Medulla oblongata (tissue), 1 donor: ENCODE data around the gene TMEM94.
A peak's percentile ranks its signal among the peaks of the same experiment; 100 is the strongest.

Source experiments
- DNase-seq: peaks from one replicate; pipeline ENCODE4 v3.0.0-alpha.2; 2015; ENCODE audit errors: extremely low spot score

The TMEM94 gene

DNA sequence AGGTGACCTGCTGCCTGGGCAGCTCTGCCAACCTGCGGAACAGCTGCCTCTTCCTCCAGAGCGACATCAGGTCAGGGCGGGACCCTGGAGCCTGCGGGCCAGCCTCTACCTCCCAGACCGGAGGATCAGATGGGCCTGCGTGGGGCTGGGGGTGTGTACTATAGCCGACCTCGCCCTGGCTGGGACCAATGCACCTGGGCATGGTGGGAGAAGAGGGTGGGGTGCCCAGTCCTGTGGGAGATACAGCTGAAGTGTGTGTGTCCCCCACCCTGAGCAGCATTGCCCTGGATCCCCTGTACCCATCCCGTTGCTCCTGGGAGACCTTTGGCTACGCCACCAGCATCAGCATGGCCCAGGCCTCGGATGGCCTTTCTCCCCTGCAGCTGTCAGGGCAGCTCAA lies 39.6 kb downstream of the TMEM94 start:
- DNase-seq, result no peak

GRCh38 chr17:75498039-75498725 lies 41.7 kb downstream of the TMEM94 start:
- no peak for DNase-seq

DNA sequence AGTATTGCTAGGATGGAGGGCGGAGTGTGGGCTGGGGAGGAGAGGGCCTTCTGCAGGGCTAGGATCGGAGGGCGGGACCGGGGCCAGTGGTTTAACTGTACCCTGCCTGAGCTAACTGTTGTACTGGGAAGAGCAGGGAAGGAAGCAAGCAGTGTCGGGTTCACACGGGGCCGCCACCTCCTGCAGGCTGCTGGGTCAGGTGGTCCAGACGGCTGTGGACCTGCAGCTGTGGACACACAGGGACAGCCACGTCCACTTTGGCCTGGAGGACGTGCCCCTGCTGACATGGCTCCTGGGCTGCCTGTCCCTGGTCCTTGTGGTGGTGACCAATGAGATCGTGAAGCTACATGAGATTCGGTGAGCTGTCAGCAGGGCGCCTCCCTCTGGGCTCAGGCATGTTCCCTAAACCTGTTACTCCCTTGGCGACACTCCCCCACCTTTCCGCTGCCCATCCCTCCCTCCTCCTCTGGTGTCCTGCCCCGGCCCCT lies 42.3 kb downstream of the TMEM94 start:
- DNase-seq, result no peak

- DNase-seq, result no peak
Observed at GRCh38 chr17:75499313-75500022, 43.0 kb downstream of the TMEM94 start.

DNA sequence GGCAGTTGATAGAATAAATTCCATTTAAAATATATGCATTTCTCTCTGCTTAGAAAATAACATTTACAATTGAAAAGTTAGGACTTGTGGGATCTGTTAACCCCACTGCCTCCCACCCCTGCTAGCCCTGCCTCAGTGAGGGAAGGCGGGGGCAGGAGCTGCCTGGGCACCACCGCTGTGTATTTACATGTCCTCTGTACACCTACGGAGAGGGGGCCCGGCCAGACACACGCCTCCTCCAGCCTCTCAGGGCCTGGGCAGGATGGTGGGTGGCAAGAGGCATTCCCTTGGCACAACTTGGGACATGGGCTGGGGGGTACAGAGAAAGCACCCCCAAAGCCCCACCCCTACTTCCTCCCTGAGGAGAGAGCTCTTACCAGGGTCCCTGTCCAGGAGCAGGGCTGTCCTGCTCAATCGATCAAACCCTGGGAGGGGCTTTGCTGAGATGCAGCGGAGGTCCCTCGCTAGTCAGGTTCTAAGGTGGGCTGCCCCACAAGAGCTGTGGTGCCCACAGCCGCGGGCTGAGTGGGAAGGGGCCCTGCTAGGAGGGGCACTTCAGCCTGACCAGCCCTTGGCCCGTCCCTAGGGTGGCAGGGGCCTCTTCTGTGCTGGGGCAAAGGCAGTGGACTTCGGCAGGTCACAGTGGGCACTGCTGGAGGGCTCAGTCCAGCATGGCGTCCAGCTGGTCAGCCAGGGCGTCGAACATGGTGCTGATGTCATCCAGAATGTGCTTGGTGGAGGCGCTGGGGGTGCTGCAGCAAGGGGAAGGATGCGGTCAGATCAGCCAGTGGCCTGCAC lies 44.2 kb downstream of the TMEM94 start:
- DNase-seq, result no peak

DNA sequence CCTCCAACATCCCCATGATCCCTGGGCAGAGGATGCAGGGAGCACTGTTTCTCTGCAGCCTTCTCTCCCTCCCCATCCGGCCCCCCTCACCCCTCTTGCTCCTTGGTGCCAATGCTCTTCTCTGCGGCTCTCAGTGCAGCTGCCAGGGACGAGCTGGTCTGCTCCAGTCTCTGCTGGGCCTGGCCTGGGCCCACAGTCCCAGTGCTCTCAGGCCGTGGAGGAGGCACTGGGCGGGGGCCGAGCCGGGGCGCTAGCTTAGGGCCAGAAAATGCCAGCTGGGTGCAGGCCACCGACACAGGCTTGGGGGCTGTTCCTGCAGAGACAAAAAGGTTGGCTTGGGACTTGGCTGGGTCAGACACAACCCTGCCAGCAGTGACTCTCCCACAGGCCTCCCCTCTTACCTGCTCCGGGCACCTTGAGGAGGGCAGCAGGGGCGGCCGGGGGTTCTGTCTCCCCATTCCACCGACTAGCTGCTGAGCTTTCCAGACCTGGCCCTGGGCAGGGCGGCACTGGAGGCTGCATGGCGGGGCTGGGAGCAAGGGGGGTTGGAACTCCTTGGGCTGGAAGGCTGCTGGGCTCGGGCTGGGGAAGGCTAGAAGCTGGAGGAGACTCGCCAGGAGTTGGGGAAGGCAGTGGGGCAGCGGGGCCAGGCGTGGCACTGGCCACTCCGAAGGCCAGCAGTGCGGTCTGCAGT lies 45.1 kb downstream of the TMEM94 start:
- peak; percentile 94 for DNase-seq

GRCh38 chr17:75502072-75502720 lies 45.8 kb downstream of the TMEM94 start:
- no peak for DNase-seq

GRCh38 chr17:75502721-75503329 lies 46.4 kb downstream of the TMEM94 start:
- no peak for DNase-seq

DNA sequence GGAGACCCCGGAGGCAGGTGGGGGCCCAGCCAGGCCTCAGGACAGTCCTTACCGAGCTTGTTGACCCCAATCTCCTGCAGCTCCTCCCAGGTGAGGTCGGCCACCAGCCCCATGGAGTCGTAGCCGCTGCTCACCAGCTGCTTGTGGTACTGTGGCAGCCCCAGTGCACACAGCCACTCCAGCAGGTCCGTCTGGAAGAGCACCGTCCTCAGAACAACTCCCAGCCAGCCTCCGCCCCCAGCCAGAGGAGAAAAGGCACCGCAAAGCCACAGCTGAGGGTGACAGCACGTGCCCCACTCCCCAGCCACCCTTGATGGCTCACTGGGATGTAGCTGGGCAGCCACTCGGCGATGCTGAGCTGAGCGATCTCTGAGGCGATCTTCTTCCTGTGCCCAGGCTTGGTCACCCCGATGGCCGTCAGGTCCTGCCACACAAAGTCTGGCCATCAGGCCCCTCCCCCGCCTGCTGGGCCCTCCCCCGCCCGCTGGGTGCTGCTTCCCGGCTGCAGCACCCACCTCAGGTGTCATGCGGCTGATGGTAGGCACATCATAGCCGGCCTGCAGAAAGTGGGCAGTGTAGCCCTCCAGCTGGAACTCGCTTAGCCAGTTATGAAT lies 47.0 kb downstream of the TMEM94 start:
- DNase-seq, result no peak

- no peak for DNase-seq
Observed at GRCh38 chr17:75503976-75504346, 47.5 kb downstream of the TMEM94 start.

DNA sequence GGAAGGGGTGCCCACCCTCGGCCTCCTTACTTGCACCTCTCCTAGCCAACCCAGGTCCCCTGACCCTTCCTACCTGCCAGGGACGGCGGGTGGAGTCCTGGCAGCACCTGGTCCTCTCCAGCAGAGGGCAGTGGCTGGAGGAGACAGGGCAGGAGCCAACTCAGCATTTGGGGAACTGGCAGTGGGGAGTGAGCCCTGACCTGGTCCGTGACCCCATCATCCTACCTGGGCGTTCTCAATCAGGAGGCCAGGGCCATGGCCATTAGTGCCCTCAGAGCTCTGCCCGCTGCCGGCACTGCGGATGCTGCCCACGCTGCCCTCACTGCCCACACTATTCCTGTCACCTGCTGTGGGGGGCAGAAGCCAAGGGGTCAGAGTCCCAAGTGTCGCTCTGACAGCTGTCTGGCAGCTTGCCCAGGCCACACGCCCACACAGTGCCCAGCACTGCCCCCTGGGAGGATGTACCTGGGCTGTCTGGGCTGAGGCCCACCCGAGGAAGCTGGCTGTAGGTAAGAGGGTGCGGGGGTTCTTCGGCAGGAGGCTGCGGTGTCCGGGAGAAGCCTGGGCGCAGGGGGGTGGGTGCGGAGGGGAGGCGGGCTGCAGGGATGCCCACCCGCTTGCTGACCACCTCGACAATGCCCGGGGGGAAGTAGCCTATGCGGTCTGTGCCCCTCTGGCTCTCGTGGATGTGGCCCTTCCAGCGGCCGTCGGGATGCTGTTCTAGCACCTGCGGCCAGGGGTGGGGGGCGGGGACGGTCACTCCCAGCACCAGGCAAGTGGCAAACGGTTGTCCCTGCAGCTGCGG lies 48.1 kb downstream of the TMEM94 start:
- no peak for DNase-seq

GRCh38 chr17:75505152-75505409 lies 48.6 kb downstream of the TMEM94 start:
- no peak for DNase-seq

DNA sequence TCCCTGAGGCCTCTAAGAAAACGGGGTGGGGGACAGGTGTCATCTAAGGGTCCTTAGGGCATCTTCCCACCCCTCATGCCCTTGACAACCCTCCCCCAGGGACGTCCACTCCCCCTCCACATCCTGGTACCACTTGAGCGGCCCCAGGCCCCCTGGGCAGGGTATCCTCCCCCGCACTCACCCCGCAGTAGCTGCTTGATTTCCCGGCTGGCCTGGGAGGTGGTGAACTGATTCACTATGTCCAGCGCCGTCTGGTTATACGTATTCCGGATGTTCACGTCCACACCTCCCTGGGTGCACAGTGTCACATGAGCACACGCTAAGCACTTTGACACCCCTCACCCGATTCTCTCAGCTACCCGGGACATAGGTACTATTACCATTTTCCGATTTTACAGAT lies 49.2 kb downstream of the TMEM94 start:
- no peak for DNase-seq

GRCh38 chr17:75506134-75506533 lies 49.7 kb downstream of the TMEM94 start:
- DNase-seq, result no peak

DNA sequence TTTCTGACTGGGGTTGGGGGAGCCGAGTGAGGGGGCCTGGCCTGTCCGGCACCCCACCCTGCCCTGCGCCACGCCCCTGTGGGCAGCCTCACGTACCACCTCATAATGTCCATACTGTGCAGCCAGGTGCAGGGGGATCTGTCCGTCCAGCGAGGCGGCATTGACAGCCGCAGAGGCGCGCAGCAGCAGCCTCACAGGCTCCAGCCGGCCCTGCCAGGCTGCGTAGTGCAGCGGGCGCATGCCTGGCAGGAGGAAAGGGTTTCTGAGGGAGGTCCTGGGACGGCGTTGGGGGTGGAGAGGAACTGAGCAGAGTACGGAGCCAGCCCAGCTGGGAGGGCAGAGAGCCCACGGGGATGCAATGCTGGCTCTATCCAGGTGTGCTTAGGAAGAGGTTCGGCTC lies 50.5 kb downstream of the TMEM94 start:
- no peak for DNase-seq

DNA sequence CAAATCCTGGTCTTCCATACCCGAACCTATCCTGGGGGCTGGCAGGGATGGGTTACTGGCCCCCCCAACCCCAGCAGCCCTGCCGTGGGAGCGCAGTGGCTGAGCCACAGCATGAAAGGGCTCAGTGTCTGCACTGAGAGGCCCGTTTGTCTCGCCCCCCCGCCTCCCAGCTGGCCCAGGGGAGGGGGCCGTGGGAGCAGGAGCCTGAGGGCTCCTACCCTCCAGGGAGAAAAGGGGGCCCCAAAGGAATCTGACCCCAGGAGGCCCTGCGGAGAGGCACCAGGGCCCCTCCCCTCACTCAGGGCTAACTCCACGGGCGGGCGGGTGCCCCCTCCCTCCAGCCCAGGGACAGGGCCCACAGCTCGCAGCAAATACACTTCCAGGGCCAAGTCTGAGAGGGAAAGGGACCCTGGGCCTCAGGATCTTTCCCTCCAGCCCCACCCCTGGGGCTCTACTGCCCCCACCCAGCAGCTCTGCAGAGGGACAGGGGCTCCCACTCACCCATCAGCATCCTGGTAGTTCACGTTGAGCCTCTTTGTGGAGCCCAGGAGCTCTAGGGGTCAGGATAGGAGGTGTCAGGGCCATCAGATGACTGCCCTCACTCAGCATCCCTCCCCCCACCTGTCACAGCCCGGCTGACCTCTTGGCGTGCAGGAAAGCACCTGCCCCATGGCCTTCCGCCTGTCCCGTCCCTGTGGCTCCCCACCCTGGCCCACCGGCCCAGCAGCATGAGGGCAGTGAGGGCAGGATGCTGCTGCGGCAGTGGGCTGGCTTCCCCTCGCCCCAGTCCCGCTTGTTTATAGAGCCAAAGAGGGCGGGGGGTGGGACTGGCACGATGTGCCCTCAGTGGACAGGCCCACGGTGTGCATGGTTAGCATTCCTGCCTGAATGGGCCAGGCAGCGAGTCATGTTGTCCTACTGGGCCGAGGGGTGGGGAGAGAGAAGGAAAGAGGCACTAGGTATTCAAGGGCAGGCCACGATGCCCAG lies 51.6 kb downstream of the TMEM94 start:
- peak; percentile 91 for DNase-seq

GRCh38 chr17:75508931-75509361 lies 52.5 kb downstream of the TMEM94 start:
- no peak for DNase-seq

- no peak for DNase-seq
Observed at GRCh38 chr17:75509528-75510258, 53.3 kb downstream of the TMEM94 start.
